AG09309 (cell line): ENCODE data around the gene CD59.
"Not testable (repeated sequence)": the region's sequence is repeated elsewhere in the genome, so short reads cannot be mapped to it uniquely, and the experiment has no call there.

Experiments
- DNase-seq: peaks from one replicate; pipeline ENCODE4 v3.0.0-alpha.2; 2010; ENCODE audit warnings: low read depth
- H3K4me3 ChIP-seq: 2 replicates; pipeline ENCODE4 v1.5.1; 2011; ENCODE audit warnings: mild to moderate bottlenecking, low read depth, low read length, moderate library complexity; ENCODE audit not compliant: control insufficient read depth
- TF ChIP-seq, protein P1 (sequence below): IDR thresholded peaks from 2 replicates; pipeline ENCODE4 v1.5.1; 2011; ENCODE audit warnings: mild to moderate bottlenecking, low read depth, low read length, inconsistent platforms; ENCODE audit not compliant: insufficient read depth, control insufficient read depth; ENCODE audit errors: missing control alignments

CD59 gene

DNA sequence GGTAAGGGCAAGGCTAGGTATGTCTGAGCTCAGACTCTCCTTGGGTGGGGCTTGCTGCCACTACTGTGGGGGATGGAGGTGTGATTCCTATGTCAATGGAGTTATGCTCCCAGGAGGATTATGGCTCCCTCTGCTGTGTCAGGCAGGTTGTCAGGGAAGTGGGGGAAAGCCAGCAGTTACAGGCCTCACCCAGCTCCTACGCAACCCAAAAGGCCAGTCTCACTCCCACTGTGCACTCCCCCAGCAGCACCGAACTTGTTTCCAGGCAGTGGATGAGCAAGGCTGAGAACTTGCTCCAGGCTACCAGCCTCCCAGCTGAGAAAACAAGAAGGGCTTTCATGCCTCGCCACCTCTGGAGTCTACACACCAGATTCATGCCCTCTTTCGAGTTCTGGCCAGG lies 53.8 kb downstream of the CD59 start:
- TF ChIP-seq, protein P1, sequence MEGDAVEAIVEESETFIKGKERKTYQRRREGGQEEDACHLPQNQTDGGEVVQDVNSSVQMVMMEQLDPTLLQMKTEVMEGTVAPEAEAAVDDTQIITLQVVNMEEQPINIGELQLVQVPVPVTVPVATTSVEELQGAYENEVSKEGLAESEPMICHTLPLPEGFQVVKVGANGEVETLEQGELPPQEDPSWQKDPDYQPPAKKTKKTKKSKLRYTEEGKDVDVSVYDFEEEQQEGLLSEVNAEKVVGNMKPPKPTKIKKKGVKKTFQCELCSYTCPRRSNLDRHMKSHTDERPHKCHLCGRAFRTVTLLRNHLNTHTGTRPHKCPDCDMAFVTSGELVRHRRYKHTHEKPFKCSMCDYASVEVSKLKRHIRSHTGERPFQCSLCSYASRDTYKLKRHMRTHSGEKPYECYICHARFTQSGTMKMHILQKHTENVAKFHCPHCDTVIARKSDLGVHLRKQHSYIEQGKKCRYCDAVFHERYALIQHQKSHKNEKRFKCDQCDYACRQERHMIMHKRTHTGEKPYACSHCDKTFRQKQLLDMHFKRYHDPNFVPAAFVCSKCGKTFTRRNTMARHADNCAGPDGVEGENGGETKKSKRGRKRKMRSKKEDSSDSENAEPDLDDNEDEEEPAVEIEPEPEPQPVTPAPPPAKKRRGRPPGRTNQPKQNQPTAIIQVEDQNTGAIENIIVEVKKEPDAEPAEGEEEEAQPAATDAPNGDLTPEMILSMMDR, result peak; percentile 45
- H3K4me3 ChIP-seq, result no peak overlapping the region
- DNase-seq, result no peak

DNA sequence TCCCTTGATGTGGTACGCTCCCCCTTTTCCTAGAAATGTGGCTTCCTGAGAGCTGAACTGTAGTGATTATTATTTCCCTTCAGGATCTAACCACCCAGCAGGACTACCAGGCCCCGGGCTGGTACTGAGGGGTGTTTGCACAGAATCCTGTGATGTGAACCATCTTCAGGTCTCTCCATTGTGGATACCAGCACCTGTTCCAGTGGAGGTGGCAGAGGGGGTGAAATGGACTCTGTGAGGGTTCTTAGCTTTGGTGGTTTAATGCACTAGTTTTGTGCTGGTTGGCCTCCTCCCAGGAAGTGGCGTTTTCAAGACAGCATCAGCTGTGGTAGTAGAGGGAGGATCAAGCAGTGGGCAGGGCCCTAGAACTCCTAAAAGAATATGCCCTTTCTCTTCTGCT lies 54.2 kb downstream of the CD59 start:
- TF ChIP-seq, protein P1, result no peak
- no peak overlapping the region for H3K4me3 ChIP-seq
- no peak for DNase-seq

DNA sequence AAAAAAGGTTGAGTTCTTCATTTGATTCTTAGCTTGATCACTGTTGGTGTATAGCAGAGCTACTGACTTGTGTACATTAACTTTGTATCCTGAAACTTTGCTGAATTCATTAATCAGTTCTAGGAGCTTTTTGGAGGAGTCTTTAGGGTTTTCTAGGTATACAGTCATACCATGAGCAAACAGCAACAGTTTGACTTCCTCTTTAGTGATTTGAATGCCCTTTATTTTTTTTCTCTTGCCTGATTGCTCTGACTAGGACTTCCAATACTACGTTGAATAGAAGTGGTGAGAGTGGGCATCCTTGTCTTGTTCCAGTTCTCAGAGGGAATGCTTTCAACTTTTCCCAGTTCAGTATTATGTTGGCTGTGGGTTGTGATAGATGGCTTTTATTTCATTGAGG lies 57.6 kb downstream of the CD59 start:
- H3K4me3 ChIP-seq, DNase-seq: not testable (repeated sequence)

DNA sequence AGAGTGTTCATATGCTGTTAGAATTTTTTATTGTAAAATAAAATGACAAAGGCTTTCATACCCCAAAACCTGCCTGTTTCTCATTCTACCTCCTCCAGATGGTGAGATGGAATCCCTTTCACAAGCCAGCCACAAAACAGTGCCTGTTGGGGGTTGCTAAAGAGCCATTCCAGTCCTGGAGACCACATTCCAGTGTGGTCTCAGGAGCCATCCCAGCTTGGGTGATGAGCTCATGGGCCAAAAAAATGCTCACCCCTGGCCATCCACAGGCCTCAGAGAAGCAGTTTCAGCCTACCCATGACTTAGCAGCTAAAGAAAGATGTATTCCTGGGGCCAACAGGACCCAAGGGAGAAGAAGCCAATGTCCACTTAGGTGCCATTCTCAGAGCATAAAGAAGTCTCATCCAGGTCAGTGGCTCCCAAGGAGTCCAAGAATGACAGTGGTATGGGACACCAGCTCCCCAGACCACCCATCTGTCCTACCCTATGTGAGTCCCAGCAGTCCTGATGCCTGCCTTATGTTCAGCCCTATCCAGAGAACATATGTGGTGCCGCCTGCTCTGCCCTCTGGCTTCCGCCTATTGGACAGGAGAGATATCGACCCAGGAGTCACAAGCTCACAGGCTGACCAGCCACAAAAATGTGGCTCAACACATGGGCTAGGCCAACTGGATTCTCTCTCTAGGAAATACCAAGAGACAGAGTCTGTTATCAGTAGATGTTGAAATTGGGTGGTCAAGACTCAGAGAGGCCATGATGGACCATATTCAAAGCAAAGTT lies 62.0 kb downstream of the CD59 start:
- no peak overlapping the region for H3K4me3 ChIP-seq
- TF ChIP-seq, protein P1, result no peak
- DNase-seq, result peak; percentile 67

DNA sequence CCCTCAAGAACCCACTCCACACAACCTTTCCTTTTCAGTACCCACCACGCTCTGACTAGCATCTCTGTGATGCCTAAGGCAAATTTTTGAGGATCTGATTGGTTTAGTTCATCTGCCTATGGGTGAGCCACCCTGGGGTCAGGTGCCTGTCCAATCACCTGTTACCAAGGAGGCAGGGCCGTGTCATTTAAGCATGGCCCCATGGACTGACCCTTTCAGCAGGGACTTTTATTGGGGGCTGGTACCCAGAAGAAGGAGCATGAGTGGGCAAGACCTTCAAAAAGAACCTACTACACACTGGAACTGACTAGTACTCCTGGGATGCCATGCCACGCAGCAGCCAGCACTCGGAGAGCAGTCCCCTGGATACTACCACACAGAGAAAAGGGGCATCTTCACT lies 64.0 kb downstream of the CD59 start:
- TF ChIP-seq, protein P1, result no peak
- H3K4me3 ChIP-seq, result no peak overlapping the region
- no peak for DNase-seq

DNA sequence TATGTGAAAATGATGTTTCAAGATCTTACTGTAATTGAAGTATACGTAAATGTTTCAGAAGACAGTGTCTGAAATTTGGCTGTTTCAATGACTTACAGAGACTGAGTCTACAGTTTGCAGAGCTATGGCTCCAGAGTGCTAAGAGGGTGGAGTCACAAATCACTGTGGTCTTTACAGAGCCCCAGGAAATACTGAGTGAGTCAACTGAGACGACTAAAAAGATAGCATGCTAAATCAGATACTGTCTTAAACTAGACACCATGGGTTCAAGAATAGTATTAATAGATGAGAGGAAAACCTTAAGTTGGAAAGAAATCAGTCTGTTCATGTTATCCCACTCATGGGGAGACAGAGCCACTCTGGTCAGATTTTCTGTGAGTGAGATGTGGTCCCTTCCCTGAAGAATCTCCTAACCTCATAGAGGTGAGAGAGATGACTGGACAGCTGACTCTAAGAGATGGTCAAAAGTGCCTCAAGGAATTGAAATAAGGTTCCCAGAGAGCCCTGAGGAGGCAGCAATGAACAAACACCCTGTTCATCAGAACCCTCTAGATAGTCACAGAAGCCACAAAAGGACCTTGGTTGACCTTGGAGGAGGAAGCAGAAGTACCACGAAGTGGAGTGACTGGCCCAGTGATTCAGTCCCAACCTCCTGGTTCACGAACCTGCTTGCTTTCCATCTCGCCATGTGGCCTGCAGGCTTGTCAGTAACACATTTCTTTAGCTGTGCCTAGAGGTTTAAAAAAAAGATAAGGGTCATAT lies 65.8 kb downstream of the CD59 start:
- H3K4me3 ChIP-seq, result no peak overlapping the region
- no peak for DNase-seq
- TF ChIP-seq, protein P1, result no peak

DNA sequence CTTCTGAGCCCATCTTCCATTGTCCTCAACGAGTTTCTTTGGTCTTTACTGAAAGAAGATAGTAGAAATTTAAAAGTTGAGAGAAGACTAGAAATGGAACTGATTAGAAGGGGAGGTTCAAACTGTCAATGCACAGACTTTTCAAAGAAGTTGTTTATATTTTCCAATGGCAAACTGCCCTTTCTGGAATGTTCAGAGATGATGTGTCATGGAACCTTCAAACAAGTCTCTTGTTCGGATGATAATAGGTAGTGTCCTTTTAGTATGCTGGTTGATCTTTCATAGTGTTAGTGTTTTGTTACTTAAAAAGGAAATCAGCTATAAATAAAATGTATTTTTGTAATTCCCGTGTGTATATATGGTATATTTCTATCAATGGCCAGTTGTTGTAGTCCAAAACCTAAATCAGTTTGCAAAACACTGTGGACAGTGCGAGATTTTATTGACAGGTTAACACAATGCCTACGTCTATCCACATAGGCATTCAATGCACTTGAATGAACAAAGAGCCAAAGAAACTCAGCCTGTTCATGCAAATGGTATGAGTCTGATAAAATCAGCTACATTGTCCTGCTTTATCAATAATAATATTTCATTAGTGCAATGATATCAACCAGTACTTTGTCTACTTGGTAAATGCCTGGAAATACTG lies 66.5 kb downstream of the CD59 start:
- TF ChIP-seq, protein P1, result no peak
- no peak for DNase-seq
- no peak overlapping the region for H3K4me3 ChIP-seq
